ENCODE results near the gene XPOT.

XPOT gene

DNA sequence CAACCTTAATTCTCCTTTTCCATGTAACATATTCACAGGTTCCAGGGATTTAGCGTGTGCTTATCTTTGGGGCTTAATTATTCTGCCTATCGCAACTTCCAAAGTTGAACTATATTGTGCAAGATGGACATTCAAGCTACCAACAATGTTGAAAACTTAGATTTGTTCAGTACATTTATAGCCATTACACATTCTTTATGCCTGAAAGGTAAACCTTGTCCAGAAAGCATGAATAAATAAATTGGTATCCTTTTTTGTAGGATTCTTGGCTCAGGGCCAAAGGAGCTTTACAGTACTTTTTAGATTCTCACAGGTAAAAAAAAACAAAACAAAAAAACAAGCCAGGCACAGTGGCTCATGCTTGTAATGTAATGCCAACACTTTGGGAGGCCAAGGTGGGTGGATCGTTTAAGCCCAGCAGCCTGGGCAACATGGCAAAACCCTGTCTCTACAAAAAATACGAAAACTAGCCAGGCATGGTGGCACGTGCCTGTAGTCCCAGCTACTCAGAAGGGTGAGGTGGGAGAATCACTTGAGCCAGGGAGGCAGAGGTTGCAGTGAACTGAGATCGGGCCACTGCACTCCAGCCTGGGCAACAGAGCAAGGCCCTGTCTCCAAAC, 16.9 kb upstream of the XPOT start:
- DNase-seq (ENCODE audit: low read depth), result no peak
- TF ChIP-seq, protein P1, sequence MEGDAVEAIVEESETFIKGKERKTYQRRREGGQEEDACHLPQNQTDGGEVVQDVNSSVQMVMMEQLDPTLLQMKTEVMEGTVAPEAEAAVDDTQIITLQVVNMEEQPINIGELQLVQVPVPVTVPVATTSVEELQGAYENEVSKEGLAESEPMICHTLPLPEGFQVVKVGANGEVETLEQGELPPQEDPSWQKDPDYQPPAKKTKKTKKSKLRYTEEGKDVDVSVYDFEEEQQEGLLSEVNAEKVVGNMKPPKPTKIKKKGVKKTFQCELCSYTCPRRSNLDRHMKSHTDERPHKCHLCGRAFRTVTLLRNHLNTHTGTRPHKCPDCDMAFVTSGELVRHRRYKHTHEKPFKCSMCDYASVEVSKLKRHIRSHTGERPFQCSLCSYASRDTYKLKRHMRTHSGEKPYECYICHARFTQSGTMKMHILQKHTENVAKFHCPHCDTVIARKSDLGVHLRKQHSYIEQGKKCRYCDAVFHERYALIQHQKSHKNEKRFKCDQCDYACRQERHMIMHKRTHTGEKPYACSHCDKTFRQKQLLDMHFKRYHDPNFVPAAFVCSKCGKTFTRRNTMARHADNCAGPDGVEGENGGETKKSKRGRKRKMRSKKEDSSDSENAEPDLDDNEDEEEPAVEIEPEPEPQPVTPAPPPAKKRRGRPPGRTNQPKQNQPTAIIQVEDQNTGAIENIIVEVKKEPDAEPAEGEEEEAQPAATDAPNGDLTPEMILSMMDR (IDR thresholded peaks at IDR 0.05; ENCODE audit: low read length, missing control alignments), result no peak
- H3K4me3 ChIP-seq (replicated peaks; ENCODE audit: low read depth, low read length), result no peak overlapping the region

- TF ChIP-seq, protein P1 (IDR thresholded peaks at IDR 0.05; ENCODE audit: low read length, missing control alignments), result no peak
- no peak for DNase-seq (ENCODE audit: low read depth)
- no peak overlapping the region for H3K4me3 ChIP-seq (replicated peaks; ENCODE audit: low read depth, low read length)
Measured at GRCh38 chr12:64389154-64389553, 15.0 kb upstream of the XPOT start.

DNA sequence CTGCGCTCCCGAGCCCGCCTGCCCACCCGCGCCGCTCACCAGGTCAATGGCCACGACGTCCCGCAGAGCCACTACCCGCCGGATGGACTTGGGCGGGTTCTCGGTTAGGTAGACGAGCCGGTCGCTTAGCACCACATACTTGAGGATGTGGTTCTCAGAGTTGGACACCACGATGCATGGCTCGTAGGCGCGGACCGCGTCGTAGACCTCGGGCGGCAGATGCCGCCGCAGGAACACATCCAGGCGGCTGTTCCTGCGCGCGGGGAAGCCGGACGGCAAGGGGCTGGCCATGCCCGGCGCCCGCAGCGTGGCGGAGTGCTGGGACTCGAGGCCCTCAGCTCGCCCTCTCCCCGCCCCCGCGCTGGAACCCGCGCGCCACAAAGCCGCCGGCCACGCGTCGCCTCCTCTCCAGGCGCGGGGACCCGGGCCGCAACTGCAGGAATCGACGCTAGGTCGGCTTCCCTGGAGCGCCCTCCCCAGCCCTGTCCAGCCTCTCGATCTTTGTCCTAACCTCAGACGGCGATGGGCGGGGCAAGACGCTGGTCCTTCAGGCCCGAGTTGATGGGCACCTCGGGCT, 13.8 kb upstream of the XPOT start, which contains the start of gene C12orf56:
TSS of gene C12orf56 (minus strand) at position 484 of the 577 bp plus-strand sequence. CDS start at position 291, 193 bp downstream.
- DNase-seq (ENCODE audit: low read depth), result no peak
- TF ChIP-seq, protein P1 (IDR thresholded peaks at IDR 0.05; ENCODE audit: low read length, missing control alignments), result no peak
- H3K4me3 ChIP-seq (replicated peaks; ENCODE audit: low read depth, low read length), result peak within 1 kb of the TSS; percentile 38

DNA sequence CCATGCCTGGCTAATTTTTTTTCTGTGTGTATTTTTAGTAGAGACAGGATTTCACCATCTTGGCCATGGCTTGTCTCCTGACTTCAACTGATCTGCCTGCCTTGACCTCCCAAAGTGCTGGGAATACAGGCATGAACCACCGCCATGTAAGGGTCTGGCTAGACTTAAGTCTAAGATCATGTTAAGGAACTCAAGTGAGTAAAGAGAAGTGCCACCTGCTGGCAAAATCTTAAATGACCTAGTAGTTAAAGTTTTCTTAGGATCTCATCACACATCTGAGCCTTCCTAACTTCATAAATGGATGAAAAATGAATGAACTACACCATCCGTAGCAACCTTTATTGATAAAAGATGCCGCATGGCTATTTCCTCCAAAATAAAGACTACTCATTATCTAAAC, 12.0 kb upstream of the XPOT start:
- H3K4me3 ChIP-seq (replicated peaks; ENCODE audit: low read depth, low read length), result no peak overlapping the region
- TF ChIP-seq, protein P1 (IDR thresholded peaks at IDR 0.05; ENCODE audit: low read length, missing control alignments), result peak; percentile 45
- DNase-seq (ENCODE audit: low read depth), result peak; percentile 74

GRCh38 chr12:64395739-64396138, 8.5 kb upstream of the XPOT start:
- TF ChIP-seq, protein P1 (IDR thresholded peaks at IDR 0.05; ENCODE audit: low read length, missing control alignments), result no peak
- no peak overlapping the region for H3K4me3 ChIP-seq (replicated peaks; ENCODE audit: low read depth, low read length)
- DNase-seq (ENCODE audit: low read depth), result peak; percentile 61

- H3K4me3 ChIP-seq (replicated peaks; ENCODE audit: low read depth, low read length), result no peak overlapping the region
- peak; percentile 77 for DNase-seq (ENCODE audit: low read depth)
- TF ChIP-seq, protein P1 (IDR thresholded peaks at IDR 0.05; ENCODE audit: low read length, missing control alignments), result no peak
Measured at GRCh38 chr12:64400041-64400440, 4.2 kb upstream of the XPOT start.

DNA sequence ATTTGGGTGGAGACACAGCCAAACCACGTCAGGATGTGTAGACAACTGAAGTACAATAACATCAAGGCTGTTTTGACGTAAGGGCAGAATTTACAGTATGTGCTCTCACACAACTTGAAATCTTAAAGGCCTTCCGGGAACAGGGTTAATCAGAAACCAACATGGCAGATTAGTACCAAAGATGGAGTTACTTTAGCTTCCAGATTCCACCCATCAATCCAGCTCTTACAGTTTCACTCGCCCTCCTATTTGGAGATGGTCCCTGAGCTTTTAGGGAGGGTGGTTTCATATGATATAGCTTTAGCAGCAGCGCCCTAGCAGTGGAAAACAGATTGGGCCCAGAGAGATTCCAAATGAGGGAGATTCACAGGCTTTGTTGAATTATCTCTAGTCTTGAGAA, 2.0 kb upstream of the XPOT start:
- no peak overlapping the region for H3K4me3 ChIP-seq (replicated peaks; ENCODE audit: low read depth, low read length)
- TF ChIP-seq, protein P1 (IDR thresholded peaks at IDR 0.05; ENCODE audit: low read length, missing control alignments), result no peak
- DNase-seq (ENCODE audit: low read depth), result no peak

All from fibroblast of pulmonary artery (primary cell).